ENCODE results near the gene TGFB1. TPM values are rescaled to one million over a fixed set of nuclear protein-coding genes. Genes with fewer than 3 reads are reported as not detected.

TGFB1 gene
- total and polyA plus RNA-seq, 4 donors: 0.83 to 10.6 (median 6.9) TPM

DNA sequence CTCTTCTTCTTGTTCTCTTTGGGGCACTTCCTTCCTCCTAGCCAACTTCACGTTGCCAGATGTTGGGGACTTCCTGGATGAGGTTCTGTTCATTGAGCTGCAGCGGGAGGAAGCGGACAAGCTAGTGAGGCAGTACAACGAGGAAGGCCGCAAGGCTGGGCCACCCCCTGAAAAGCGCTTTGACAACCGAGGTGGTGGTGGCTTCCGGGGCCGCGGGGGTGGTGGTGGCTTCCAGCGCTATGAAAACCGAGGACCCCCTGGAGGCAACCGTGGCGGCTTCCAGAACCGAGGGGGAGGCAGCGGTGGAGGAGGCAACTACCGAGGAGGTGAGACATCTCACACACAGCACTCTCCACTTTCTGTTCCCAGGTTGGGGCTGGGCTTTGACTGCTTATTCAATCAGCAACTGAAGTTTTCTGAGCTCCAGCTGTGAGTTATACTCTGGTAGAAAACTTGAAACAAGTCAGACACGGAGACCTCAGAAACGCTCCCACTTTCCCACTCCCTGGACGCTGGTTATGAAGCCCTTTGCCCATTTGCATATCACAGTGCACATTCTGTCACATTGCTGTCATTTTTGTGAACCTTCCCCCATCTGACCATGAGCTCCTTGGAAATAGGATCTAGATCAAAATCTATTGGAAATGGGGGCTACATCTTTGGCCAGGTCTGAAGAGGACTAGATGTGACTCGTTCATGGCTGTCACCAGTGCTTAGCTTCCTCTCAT, 50.9 kb downstream of the TGFB1 start:
- Histone ChIP-seq H3K27ac (ENCODE audit: low read depth in 1 of 2, low read length in 2 of 2) (no peak overlapping the region), H3K9me3 (ENCODE audit: control insufficient read depth in 4 of 4, low read length in 3 of 4) (no peaks in the 10 kb centered on the region), H3K27me3 (ENCODE audit: control insufficient read depth in 4 of 4, insufficient read depth in 4 of 4, low read length in 3 of 4) (no peaks in the 10 kb centered on the region), H3K9ac (ENCODE audit: low read depth in 1 of 2, low read length in 2 of 2) (no peak overlapping the region), H3K4me1 (ENCODE audit: control insufficient read depth in 4 of 4, insufficient read depth in 4 of 4, low read length in 3 of 4) (peaks cover 0 to 5% (median 2%) of the 10 kb centered on the region in 4 donors), H3K4me3 (ENCODE audit: low read depth in 1 of 3, low read length in 3 of 3) (no peak overlapping the region), H3K36me3 (ENCODE audit: control insufficient read depth in 4 of 4, insufficient read depth in 3 of 4, low read depth in 1 of 4, low read length in 3 of 4) (peaks cover 25 to 85% (median 59%) of the 10 kb centered on the region in 4 donors)
- WGBS: 74% methylated on average over 21 of the region's 21 CpGs
- DNase-seq (ENCODE audit: low spot score): no peak
- TF ChIP-seq, protein P1, sequence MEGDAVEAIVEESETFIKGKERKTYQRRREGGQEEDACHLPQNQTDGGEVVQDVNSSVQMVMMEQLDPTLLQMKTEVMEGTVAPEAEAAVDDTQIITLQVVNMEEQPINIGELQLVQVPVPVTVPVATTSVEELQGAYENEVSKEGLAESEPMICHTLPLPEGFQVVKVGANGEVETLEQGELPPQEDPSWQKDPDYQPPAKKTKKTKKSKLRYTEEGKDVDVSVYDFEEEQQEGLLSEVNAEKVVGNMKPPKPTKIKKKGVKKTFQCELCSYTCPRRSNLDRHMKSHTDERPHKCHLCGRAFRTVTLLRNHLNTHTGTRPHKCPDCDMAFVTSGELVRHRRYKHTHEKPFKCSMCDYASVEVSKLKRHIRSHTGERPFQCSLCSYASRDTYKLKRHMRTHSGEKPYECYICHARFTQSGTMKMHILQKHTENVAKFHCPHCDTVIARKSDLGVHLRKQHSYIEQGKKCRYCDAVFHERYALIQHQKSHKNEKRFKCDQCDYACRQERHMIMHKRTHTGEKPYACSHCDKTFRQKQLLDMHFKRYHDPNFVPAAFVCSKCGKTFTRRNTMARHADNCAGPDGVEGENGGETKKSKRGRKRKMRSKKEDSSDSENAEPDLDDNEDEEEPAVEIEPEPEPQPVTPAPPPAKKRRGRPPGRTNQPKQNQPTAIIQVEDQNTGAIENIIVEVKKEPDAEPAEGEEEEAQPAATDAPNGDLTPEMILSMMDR (IDR thresholded peaks at IDR 0.05; ENCODE audit: low read depth, low read length, missing input control): no peak
- TF ChIP-seq RAD21 (IDR thresholded peaks at IDR 0.05): no peak
- TF ChIP-seq, protein P2, sequence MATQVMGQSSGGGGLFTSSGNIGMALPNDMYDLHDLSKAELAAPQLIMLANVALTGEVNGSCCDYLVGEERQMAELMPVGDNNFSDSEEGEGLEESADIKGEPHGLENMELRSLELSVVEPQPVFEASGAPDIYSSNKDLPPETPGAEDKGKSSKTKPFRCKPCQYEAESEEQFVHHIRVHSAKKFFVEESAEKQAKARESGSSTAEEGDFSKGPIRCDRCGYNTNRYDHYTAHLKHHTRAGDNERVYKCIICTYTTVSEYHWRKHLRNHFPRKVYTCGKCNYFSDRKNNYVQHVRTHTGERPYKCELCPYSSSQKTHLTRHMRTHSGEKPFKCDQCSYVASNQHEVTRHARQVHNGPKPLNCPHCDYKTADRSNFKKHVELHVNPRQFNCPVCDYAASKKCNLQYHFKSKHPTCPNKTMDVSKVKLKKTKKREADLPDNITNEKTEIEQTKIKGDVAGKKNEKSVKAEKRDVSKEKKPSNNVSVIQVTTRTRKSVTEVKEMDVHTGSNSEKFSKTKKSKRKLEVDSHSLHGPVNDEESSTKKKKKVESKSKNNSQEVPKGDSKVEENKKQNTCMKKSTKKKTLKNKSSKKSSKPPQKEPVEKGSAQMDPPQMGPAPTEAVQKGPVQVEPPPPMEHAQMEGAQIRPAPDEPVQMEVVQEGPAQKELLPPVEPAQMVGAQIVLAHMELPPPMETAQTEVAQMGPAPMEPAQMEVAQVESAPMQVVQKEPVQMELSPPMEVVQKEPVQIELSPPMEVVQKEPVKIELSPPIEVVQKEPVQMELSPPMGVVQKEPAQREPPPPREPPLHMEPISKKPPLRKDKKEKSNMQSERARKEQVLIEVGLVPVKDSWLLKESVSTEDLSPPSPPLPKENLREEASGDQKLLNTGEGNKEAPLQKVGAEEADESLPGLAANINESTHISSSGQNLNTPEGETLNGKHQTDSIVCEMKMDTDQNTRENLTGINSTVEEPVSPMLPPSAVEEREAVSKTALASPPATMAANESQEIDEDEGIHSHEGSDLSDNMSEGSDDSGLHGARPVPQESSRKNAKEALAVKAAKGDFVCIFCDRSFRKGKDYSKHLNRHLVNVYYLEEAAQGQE (IDR thresholded peaks at IDR 0.05): no peak
- TF ChIP-seq, protein P3, sequence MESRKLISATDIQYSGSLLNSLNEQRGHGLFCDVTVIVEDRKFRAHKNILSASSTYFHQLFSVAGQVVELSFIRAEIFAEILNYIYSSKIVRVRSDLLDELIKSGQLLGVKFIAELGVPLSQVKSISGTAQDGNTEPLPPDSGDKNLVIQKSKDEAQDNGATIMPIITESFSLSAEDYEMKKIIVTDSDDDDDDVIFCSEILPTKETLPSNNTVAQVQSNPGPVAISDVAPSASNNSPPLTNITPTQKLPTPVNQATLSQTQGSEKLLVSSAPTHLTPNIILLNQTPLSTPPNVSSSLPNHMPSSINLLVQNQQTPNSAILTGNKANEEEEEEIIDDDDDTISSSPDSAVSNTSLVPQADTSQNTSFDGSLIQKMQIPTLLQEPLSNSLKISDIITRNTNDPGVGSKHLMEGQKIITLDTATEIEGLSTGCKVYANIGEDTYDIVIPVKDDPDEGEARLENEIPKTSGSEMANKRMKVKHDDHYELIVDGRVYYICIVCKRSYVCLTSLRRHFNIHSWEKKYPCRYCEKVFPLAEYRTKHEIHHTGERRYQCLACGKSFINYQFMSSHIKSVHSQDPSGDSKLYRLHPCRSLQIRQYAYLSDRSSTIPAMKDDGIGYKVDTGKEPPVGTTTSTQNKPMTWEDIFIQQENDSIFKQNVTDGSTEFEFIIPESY (IDR thresholded peaks at IDR 0.05): no peak
- no peak for TF ChIP-seq HNF4A (conservative IDR thresholded peaks at IDR 0.05)

DNA sequence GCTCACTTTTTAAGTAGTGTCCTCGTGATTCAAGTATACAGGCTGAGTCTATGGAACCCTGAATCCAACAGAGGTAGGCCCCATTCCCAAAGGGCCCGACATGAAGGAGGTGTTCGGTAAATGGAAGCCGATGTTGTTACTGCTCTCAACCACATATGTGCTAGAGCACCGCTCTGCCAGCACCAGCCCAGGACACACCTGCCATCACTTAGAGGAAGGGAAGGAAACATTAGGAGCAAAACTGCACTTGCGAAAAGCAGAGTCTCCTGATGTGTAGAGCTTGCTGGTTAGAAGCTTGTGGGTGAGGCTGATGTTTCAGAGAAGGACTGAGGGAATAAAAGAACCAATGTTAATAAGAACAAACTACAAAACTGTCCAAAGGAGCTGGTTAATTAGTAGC, 53.2 kb downstream of the TGFB1 start:
- no peak for DNase-seq (ENCODE audit: low spot score)
- H3K4me1 ChIP-seq (ENCODE audit: control insufficient read depth in 4 of 4, insufficient read depth in 4 of 4, low read length in 3 of 4): peaks cover 0 to 5% (median 1%) of the 10 kb centered on the region in 4 donors
- TF ChIP-seq, protein P1 (IDR thresholded peaks at IDR 0.05; ENCODE audit: low read depth, low read length, missing input control): no peak
- TF ChIP-seq, protein P2 (IDR thresholded peaks at IDR 0.05): no peak
- no peak for TF ChIP-seq JUND (IDR thresholded peaks at IDR 0.05)
- TF ChIP-seq, protein P3 (IDR thresholded peaks at IDR 0.05): no peak
- TF ChIP-seq RXRA (IDR thresholded peaks at IDR 0.05): no peak
- TF ChIP-seq, protein P4, sequence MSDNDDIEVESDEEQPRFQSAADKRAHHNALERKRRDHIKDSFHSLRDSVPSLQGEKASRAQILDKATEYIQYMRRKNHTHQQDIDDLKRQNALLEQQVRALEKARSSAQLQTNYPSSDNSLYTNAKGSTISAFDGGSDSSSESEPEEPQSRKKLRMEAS (IDR thresholded peaks at IDR 0.05): no peak
- TF ChIP-seq HNF4A (conservative IDR thresholded peaks at IDR 0.05): no peak
- TF ChIP-seq, protein P5, sequence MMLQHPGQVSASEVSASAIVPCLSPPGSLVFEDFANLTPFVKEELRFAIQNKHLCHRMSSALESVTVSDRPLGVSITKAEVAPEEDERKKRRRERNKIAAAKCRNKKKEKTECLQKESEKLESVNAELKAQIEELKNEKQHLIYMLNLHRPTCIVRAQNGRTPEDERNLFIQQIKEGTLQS (IDR thresholded peaks at IDR 0.05): no peak
- TF ChIP-seq FOXA2 (IDR thresholded peaks at IDR 0.05): no peak
- TF ChIP-seq RAD21 (IDR thresholded peaks at IDR 0.05): no peak
- no peak for TF ChIP-seq GABPA (IDR thresholded peaks at IDR 0.05 in 1 of 2, conservative IDR thresholded peaks at IDR 0.05 in 1 of 2)
- no peak for TF ChIP-seq YY1 (IDR thresholded peaks at IDR 0.05)

More for the DNA sequence above, 53.2 kb downstream of the TGFB1 start:
- no peaks in the 10 kb centered on the region for H3K9me3 ChIP-seq (ENCODE audit: control insufficient read depth in 4 of 4, low read length in 3 of 4)
- H3K27ac ChIP-seq (ENCODE audit: low read depth in 1 of 2, low read length in 2 of 2): no peak overlapping the region
- no peak overlapping the region for H3K9ac ChIP-seq (ENCODE audit: low read depth in 1 of 2, low read length in 2 of 2)
- peaks cover 21 to 92% (median 72%) of the 10 kb centered on the region in 4 donors for H3K36me3 ChIP-seq (ENCODE audit: control insufficient read depth in 4 of 4, insufficient read depth in 3 of 4, low read depth in 1 of 4, low read length in 3 of 4)
- H3K4me3 ChIP-seq (ENCODE audit: low read depth in 1 of 3, low read length in 3 of 3): no peak overlapping the region
- WGBS: 92% methylated on average over 6 of the region's 6 CpGs
- no peaks in the 10 kb centered on the region for H3K27me3 ChIP-seq (ENCODE audit: control insufficient read depth in 4 of 4, insufficient read depth in 4 of 4, low read length in 3 of 4)
